HCT116 (cell line): ENCODE results near the gene IL18BP.

Experiments used
- POLR2A ChIP-seq: IDR thresholded peaks from 2 replicates; pipeline ENCODE4 v1.7.0; 2011; ENCODE audit warnings: borderline replicate concordance; ENCODE audit not compliant: insufficient read depth, insufficient read length; ENCODE audit errors: extremely low read depth
- POLR2AphosphoS5 ChIP-seq: IDR thresholded peaks from 2 replicates; pipeline ENCODE4 v1.6.1; 2011; ENCODE audit warnings: mild to moderate bottlenecking, low read depth, low read length, moderate library complexity
- SRF ChIP-seq: IDR thresholded peaks from 2 replicates; pipeline ENCODE4 v1.6.1; 2012; ENCODE audit warnings: low read depth
- YY1 ChIP-seq: IDR thresholded peaks from 2 replicates; pipeline ENCODE4 v1.6.1; 2011; ENCODE audit warnings: low read length, low read depth, moderate library complexity, mild to moderate bottlenecking; ENCODE audit not compliant: insufficient replicate concordance; ENCODE audit errors: extremely low read depth
- TF ChIP-seq, protein P1 (sequence below), 3 experiments: fragments of 200-600 bp in 1 of 3; sonication (generic) in 1 of 3; IDR thresholded peaks in 2 of 3; conservative IDR thresholded peaks in 1 of 3; 2 replicates each; pipeline ENCODE4 v1.5.1; 2012 to 2017; ENCODE audit warnings: low read depth in 2 of 3, low read length in 2 of 3, antibody characterized with exemption in 1 of 3, borderline replicate concordance in 1 of 3, control low read depth in 1 of 3, mild to moderate bottlenecking in 1 of 3, mixed read lengths in 1 of 3, mixed run types in 1 of 3, moderate library complexity in 1 of 3; ENCODE audit not compliant: insufficient read depth in 1 of 3
- TF ChIP-seq, protein P2 (sequence below): IDR thresholded peaks from 2 replicates; pipeline ENCODE4 v1.6.1; 2012; ENCODE audit warnings: low read depth
- TF ChIP-seq, protein P3 (sequence below): IDR thresholded peaks from 2 replicates; pipeline ENCODE4 v1.6.1; 2012

DNA sequence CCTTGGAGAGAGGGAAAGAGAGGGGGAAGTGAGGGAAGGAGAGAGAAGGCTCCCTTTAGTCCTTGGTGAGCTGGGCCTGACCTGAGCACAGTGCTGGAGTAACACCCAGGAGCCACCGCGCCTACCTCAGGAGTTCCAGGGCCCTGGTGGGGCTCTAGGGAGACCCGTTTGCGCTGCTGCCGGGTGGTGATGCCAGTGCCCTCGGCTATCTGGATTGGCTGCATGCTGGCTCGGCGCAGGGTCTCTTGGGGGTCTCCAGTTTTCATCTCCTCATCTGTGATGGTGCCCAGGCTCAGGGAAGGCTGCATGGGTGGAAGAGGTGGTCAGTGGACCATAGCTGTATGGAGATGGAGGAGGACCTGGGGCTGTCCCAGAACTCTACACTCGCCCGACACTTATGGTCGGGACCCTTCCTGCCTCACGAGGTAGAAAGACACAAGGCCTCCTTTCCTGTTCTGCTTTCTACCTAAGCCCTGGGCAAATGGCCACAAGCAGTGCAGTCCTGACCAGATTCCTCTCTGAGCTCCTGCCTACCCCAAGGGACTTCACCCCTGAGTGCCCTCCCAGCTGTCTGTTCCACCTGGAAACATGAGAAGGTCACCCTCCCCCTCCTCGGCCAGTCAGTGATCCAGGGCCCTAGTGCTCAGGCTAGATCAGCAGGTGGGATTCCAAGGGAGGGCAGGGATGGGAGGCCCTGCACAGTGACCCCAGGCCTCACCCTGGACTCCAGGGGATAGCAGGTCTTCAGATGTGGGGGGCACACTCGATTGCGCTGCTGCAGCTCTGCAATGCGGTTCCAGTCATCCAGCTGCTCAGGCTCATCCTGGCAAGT lies 6.0 kb downstream of the IL18BP start:
- TF ChIP-seq, protein P1, sequence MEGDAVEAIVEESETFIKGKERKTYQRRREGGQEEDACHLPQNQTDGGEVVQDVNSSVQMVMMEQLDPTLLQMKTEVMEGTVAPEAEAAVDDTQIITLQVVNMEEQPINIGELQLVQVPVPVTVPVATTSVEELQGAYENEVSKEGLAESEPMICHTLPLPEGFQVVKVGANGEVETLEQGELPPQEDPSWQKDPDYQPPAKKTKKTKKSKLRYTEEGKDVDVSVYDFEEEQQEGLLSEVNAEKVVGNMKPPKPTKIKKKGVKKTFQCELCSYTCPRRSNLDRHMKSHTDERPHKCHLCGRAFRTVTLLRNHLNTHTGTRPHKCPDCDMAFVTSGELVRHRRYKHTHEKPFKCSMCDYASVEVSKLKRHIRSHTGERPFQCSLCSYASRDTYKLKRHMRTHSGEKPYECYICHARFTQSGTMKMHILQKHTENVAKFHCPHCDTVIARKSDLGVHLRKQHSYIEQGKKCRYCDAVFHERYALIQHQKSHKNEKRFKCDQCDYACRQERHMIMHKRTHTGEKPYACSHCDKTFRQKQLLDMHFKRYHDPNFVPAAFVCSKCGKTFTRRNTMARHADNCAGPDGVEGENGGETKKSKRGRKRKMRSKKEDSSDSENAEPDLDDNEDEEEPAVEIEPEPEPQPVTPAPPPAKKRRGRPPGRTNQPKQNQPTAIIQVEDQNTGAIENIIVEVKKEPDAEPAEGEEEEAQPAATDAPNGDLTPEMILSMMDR (IDR thresholded peaks at IDR 0.05 in 2 of 3, conservative IDR thresholded peaks at IDR 0.05 in 1 of 3; ENCODE audit: borderline replicate concordance in 1 of 3, insufficient read depth in 1 of 3, low read depth in 2 of 3, low read length in 2 of 3): no peak
- TF ChIP-seq POLR2AphosphoS5 (no peak), POLR2A (no peak), YY1 (no peak), SRF (no peak)
- TF ChIP-seq, protein P2, sequence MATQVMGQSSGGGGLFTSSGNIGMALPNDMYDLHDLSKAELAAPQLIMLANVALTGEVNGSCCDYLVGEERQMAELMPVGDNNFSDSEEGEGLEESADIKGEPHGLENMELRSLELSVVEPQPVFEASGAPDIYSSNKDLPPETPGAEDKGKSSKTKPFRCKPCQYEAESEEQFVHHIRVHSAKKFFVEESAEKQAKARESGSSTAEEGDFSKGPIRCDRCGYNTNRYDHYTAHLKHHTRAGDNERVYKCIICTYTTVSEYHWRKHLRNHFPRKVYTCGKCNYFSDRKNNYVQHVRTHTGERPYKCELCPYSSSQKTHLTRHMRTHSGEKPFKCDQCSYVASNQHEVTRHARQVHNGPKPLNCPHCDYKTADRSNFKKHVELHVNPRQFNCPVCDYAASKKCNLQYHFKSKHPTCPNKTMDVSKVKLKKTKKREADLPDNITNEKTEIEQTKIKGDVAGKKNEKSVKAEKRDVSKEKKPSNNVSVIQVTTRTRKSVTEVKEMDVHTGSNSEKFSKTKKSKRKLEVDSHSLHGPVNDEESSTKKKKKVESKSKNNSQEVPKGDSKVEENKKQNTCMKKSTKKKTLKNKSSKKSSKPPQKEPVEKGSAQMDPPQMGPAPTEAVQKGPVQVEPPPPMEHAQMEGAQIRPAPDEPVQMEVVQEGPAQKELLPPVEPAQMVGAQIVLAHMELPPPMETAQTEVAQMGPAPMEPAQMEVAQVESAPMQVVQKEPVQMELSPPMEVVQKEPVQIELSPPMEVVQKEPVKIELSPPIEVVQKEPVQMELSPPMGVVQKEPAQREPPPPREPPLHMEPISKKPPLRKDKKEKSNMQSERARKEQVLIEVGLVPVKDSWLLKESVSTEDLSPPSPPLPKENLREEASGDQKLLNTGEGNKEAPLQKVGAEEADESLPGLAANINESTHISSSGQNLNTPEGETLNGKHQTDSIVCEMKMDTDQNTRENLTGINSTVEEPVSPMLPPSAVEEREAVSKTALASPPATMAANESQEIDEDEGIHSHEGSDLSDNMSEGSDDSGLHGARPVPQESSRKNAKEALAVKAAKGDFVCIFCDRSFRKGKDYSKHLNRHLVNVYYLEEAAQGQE: no peak
- TF ChIP-seq, protein P3, sequence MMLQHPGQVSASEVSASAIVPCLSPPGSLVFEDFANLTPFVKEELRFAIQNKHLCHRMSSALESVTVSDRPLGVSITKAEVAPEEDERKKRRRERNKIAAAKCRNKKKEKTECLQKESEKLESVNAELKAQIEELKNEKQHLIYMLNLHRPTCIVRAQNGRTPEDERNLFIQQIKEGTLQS: no peak
